ENCODE results near the gene FAF1. TPM values are rescaled to one million over a fixed set of nuclear protein-coding genes. Genes with fewer than 3 reads are reported as not detected.

The FAF1 gene
- total RNA-seq, 1 donor from 2014 or later: 67.5 TPM

- intact Hi-C loops (cut with micrococcal nuclease): no loop called here
These were observed 301.5 kb downstream of the FAF1 start for GRCh38 chr1:50658459-50659076.

DNA sequence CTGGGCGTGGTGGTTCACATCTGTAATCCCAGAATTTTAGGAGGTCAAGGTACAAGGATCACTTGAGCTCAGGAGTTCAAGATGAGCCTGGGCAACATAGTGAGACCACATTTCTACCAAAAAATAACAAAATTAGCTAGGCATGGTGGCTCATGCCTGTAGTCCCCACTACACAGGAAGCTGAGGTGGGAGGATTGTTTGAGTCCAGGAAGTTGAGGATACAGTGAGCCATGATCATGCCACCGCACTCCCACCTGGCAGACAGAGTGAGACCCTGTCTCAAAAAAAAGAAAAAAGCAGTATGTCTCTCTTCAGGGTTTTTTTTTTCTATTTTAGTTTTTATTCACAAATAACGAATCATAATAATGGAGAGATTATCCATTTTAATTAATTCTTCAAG, 303.1 kb downstream of the FAF1 start:
- intact Hi-C loops (cut with micrococcal nuclease): no loop called here

DNA sequence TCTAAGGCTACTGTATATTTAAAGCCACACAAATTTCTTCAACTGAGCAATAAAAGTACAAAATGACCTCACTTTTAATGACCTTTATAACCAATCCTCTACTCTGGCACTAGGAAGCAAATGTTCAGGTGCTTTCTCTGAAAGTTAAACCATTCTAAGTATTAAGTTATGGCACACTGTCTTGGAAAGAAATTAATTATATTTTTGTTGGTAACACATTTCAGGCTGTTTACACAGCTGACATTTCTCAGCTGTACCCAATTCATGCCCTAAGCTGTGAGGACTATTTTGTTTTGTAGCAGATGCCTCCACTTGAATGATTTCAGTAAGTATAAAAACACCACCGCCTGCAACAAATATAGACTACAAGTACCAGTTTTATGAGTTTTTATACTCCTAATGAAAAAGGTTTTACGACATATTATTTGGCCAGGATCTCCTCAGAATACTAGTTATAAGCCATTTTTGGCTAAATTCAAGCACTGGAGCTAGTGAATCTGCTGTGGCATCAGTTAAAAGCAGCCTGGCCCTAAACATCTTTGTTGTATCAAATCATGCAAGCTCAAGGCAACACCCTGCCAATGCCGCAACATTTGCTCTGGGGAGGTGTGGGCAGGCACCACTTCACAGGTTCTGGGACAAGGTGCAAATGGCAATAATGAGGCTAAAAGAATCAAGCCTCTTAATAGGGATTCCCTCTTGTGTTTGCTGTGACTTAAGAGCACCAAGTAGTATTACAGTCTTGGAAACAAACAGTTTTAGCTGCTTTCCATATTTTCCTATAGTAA, 308.4 kb downstream of the FAF1 start:
- intact Hi-C loops (cut with micrococcal nuclease): no loop called here

DNA sequence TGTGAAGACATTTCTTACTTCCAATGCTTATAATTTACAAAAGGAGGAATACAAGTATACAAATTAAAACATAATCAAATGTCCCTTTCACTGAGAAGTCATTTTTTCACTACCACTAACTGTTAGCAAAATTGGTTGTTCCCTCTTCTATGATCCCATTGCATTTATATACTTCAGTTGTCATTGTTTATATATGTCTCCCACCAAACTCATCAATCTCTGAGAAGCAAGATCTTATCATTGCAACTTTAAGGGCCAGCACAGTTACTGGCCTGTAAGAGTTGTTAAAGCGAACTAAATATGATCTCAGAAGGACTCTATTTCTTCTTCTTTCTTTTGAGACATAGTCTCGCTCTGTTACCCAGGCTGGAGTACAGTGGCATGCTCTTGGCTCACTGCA, 313.5 kb downstream of the FAF1 start:
- intact Hi-C loops (cut with micrococcal nuclease): no loop called here

- intact Hi-C loops (cut with micrococcal nuclease): no loop called here
These were observed 314.9 kb downstream of the FAF1 start for GRCh38 chr1:50645139-50645538.

GRCh38 chr1:50644447-50645105, 315.5 kb downstream of the FAF1 start:
- intact Hi-C loops (cut with micrococcal nuclease): no loop called here

DNA sequence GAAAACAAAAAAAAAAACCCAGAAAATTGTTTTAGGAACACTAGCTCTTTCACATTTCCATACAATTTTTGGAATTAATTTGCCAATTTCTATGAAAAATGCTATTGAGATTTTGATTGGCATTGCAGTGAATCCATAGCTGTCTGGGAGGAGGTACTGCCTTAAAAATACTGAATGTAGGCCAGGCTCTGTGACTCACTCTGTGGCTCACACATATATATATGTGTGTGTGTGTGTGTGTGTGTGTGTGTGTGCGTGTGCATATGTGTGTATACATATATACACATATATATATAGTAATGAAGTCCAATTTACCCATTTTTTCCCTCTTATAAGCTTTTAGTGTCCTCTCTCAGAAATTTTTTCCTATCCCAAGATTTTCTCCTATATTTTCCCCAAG, 322.6 kb downstream of the FAF1 start:
- intact Hi-C loops (cut with micrococcal nuclease): no loop called here

DNA sequence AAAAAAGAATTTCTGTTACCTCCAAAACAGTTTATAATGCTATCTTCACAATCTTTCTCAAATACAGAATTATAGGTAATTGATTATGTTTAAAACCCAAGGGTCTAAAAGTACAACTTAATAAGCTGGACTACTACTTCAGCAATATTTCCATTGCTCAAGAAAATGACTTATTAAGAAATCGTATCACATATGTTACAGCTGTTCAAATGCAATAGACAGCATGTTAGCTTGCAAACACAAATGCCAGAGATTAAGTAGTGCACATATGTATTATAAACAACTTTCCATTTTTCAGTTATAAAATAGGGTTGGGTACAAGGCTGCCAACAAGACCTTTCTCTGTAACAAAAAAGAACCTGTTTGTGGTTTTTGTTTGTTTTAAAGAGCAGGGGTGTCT, 325.8 kb downstream of the FAF1 start:
- intact Hi-C loops (cut with micrococcal nuclease): no loop called here

- intact Hi-C loops (cut with micrococcal nuclease): no loop called here
These were observed 326.6 kb downstream of the FAF1 start for GRCh38 chr1:50633465-50633864.

DNA sequence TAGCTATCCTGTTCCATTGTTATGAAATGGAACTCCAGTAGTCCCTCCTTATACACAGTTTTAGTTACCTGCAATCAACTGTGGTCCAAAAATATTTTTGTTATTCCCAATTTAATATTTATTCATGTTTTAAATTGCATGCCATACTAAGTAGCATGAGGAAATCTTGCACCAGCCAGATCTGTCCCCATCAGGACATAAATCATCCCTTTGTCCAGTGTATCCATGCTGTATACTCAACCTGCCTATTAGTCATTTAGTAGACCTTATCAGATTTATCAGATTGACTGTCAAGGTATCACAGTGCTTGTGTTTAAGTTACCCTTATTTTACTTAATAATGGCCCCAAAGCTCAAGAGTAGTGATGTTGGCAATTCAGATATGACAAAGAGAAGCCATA, 328.9 kb downstream of the FAF1 start:
- intact Hi-C loops (cut with micrococcal nuclease): no loop called here

DNA sequence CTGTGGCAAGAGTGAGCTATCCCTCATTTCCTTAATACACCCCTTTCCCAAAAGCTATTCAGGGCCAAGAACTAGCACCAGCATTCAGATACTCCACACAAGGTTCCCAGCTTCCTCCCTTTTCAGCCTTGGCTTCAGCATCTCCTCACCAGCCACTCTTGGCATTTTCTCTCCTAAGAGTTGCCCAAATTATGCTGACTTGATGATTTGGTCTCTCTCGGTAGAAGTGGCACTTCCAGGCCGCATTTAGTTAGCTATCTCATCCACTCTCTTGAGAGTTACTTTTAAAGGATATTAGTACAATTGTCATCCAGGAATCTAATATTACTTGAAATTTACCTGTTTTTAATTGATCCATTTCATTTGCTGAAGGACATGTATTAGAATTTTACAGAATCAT, 337.8 kb downstream of the FAF1 start:
- intact Hi-C loops (cut with micrococcal nuclease): no loop called here

- intact Hi-C loops (cut with micrococcal nuclease): no loop called here
These were observed 339.3 kb downstream of the FAF1 start for GRCh38 chr1:50620680-50621329.

DNA sequence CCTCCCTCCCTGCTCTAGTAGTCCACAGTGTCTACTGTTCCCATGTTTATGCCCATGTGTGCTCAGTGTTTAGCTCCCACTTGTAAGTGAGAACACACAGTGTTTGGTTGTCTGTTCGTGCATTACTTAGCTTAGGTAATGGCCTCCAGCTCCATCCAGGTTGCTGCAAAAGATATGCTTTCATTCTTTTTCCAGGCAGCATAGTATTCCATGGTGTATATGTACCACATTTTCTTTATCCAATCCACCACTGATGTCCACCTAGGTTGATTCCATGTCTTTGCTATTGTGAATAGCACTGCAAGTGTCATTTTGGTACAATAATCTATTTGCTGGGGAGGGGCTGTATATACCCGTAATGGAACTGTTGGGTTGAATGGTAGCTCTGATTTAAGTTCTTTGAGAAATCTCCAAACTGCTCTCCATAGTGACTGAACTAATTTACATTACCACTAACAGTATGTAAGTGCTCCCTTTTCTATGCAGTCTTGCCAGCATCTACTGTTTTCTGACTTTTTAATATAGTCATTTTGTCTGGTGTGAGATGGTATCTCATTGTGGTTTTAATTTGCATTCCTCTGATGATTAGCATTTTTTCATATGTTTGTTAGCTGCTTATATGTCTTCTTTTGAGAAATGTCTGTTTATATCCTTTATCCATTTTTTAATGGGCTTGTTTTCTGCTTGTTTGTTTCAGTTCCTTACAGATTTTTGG, 344.9 kb downstream of the FAF1 start:
- intact Hi-C loops (cut with micrococcal nuclease): no loop called here

DNA sequence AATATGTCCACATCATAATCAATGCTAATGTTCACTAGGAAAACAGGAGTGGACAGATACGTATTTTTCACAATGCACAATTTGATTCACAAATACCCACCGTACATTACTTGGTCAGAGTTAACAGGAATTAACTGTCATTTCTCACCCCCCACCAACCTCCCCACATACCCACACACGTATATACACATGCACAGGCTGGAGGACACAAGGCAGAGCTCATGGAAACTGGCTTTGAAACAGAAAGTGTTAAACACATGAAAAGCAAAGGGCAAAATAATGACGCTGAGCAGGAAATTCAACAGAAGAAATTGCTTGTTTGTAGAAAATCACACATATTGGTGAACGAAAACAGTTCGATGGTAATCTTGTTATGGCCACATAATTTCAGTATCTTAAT, 348.4 kb downstream of the FAF1 start:
- intact Hi-C loops (cut with micrococcal nuclease): no loop called here

DNA sequence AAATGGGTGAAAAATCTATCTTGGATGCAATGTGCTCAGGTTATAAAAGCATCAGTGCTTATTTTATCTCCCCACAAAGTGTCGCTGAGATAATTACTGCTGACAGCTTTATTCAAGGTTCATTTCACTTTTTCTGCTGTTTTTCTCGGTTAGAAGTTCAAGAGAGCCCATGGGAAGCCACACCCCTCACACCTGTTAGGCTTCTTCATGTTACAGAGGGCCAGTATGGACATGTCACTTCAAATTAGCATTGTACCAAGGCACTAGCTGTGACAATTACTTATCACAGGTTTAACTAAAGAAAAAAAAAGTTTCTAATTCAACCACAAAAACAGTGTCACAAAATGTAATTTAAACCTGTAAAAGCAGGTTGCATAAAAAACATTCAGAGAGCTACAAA, 349.5 kb downstream of the FAF1 start:
- intact Hi-C loops (cut with micrococcal nuclease): no loop called here

GRCh38 chr1:50609508-50609907, 350.6 kb downstream of the FAF1 start:
- intact Hi-C loops (cut with micrococcal nuclease): no loop called here

DNA sequence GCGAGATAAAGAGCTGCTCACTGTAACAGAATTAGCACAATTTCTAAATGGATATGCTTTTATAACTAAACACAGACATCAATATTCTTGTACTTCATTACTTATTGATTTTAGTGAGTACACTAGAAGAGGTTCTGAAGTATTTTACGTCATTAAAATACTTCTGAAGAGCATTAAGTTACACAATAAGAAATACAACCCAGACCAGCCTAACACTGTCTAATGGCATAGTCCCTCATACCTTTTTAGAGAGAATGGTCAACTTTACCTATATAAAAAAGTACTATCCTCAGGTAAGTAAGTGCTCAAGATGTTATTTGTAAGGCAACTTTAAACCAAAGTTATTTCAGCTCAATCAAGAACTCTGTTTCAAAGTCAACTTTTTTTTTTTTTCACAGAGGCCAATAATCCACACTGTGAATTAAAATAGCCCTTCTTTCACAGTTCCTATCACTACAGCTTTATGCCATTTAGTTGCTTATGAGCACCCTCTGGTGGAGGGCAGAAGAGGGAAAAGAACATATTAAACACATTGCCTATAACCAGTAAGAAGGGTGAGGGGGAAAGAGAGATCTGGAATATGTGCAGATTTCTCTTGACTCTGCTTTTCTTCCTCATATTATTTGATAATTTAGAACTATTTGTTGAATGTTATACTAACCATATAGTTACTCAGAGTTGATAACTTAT, 354.7 kb downstream of the FAF1 start:
- intact Hi-C loops (cut with micrococcal nuclease): loop anchor here (2.0 kb wide), 1 partner anchor 181 kb away; no protein-coding TSS in a partner anchor

DNA sequence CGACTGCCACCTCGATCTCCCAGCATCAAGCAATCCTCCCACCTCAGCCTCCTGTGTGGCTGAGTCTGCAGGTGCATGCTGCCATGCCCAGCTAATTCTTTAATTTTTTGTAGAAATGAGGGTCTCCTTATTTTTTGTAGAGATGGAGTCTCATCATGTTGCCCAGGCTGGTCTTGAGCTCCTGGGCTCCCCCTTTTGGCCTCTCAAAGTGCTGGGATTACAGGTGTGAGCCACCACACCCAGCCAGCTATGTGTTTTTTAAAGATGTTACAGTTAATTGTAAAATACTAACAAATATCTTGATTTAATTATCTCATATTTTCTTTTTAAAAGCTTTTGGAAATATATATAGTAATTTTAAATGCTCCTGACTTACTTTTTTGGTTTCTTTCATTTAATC, 355.5 kb downstream of the FAF1 start:
- intact Hi-C loops (cut with micrococcal nuclease): loop anchor here (2.0 kb wide), 1 partner anchor 180 kb away; no protein-coding TSS in a partner anchor

- intact Hi-C loops (cut with micrococcal nuclease): loop anchor here (2.0 kb wide), 1 partner anchor 179 kb away; no protein-coding TSS in a partner anchor
These were observed 356.5 kb downstream of the FAF1 start for GRCh38 chr1:50603274-50604271.
